ENCODE measurements around the gene LMO1.

LMO1 gene

DNA sequence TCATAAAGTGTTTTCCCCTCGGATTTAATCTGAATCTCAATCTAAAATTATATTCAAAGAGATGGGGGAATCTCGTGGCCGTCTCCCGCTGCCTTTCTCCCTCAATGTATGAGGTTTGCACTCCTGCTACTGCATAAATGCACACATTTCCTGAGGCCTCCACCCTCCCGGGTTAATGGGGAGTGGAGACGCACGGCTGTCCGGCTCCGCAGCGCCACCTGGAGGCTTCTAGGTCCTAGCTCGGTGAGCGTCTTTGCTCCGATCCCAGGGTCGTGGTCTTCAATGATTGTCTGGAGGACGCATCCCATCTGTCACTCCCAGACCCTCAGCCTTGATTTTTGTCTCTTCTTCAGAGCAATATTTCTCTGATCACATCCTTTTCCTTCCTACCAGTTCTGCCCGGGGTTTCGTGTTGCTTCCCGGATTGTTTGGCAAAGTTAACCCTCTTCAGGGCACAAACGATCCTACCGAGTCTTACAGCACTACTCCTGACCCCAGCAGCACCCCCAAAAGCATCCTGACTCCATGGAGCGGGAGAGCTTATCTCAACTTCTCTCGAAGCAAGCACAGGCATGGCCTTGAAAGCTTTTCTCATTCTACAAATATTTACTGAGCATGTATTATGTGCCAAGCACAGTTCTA, at the start of gene LMO1:
Gene LMO1 (minus strand): TSS at position 110 of the 642 bp plus-strand sequence. CDS start 516 bp downstream, outside the sequence.
- TF ChIP-seq, protein P1, sequence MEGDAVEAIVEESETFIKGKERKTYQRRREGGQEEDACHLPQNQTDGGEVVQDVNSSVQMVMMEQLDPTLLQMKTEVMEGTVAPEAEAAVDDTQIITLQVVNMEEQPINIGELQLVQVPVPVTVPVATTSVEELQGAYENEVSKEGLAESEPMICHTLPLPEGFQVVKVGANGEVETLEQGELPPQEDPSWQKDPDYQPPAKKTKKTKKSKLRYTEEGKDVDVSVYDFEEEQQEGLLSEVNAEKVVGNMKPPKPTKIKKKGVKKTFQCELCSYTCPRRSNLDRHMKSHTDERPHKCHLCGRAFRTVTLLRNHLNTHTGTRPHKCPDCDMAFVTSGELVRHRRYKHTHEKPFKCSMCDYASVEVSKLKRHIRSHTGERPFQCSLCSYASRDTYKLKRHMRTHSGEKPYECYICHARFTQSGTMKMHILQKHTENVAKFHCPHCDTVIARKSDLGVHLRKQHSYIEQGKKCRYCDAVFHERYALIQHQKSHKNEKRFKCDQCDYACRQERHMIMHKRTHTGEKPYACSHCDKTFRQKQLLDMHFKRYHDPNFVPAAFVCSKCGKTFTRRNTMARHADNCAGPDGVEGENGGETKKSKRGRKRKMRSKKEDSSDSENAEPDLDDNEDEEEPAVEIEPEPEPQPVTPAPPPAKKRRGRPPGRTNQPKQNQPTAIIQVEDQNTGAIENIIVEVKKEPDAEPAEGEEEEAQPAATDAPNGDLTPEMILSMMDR (conservative IDR thresholded peaks at IDR 0.05): peak; percentile 94
- H3K27ac ChIP-seq: no peak within 1 kb of the TSS

DNA sequence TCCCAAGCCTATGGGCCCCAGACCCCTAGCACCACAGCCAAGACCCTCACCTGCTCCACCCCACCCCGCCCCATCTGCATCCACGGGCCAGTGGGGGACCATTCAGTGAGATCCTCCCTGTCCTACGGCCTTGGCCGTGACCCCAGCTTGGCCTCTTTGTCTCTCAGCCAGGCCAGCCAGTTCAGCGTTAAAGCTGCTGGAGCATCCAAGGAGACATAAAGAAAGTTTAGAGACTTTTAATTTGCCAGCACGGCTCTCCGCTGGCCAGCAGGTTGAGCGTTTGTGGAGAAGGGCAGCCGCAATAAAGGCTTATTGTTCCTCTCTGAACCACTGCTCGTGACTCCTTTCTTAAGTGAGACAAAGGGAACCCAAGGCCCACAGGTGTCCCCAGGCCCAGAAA, 49.3 kb upstream of the LMO1 start:
- TF ChIP-seq, protein P1 (conservative IDR thresholded peaks at IDR 0.05): no peak
- no peak overlapping the region for H3K27ac ChIP-seq

DNA sequence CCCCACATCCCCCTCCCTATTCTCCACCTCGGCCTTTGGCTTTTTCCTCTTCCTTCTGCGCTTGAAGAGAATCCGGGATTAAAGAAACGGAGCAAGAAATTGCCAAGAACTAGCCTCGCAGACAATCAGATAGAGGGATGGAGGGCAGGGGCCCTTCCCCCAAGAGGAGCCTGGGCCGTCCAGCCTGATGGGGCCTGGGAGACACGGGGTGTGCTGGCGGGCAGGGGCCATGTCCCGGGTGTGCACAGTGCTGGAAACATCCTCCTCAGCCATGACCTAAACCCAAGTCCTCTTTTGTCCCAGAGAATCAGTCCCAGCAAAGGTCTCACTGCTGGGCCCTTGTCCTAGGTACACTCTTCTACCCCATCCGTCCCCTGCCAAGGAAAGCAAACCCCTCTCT, 47.7 kb upstream of the LMO1 start:
- H3K27ac ChIP-seq: no peak overlapping the region
- TF ChIP-seq, protein P1 (conservative IDR thresholded peaks at IDR 0.05): no peak

GRCh38 chr11:8310743-8311298, 47.1 kb upstream of the LMO1 start:
- TF ChIP-seq, protein P1 (conservative IDR thresholded peaks at IDR 0.05): no peak
- no peak overlapping the region for H3K27ac ChIP-seq

GRCh38 chr11:8309862-8310261, 46.2 kb upstream of the LMO1 start:
- H3K27ac ChIP-seq: no peak overlapping the region
- TF ChIP-seq, protein P1 (conservative IDR thresholded peaks at IDR 0.05): peak; percentile 60

- TF ChIP-seq, protein P1 (conservative IDR thresholded peaks at IDR 0.05): no peak
- no peak overlapping the region for H3K27ac ChIP-seq
These were observed 45.6 kb upstream of the LMO1 start for GRCh38 chr11:8309311-8309710.

DNA sequence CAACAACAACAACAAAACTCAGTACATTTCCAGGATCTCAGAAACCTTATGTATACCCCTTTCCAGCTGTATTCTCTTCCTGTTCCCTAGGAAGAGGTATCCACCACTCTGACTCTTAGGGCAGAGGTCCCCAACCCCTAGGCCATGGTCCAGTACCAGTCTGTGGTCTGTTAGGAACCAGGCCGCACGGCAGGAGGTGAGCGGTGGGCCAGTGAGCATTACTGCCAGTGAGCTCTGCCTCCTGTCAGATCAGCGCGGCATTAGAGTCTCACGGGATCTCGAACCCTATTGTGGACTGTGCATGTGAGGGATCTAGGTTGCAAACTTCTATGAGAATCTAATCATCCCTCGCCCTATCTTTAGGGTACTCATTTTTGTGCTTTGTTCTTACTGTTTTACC, 43.9 kb upstream of the LMO1 start:
- TF ChIP-seq, protein P1 (conservative IDR thresholded peaks at IDR 0.05): no peak
- H3K27ac ChIP-seq: no peak overlapping the region

Measured in VCaP (cell line).